ENCODE results near the gene LAMTOR4. TPM values are rescaled to one million over a fixed set of nuclear protein-coding genes. Genes with fewer than 3 reads are reported as not detected.

Gene LAMTOR4
- total RNA-seq, 1 donor from 2014 or later, result 151 TPM

- peak overlapping the region; percentile 64 for H3K4me3 Mint-ChIP-seq
- peaks cover 43% of the 10 kb centered on the region for H3K27me3 Mint-ChIP-seq
- TF ChIP-seq CTCF (IDR thresholded peaks at IDR 0.05), result no peak
- H3K9me3 Mint-ChIP-seq, result no peaks in the 10 kb centered on the region
- intact Hi-C loops (cut with micrococcal nuclease), result no loop called here
- ATAC-seq (ENCODE audit: low read depth), result no peak
- POLR2A ChIA-PET, result interaction anchor here (0.6 to 1.1 kb wide), 2 partner anchors 21 kb away, joined by 3 read pairs; partner anchors contain the start of gene LAMTOR4
- CTCF ChIA-PET, result no interaction called here
- no peak overlapping the region for H3K27ac Mint-ChIP-seq
- no peak for DNase-seq
- peaks cover 41% of the 10 kb centered on the region for H3K4me1 Mint-ChIP-seq
- H3K36me3 Mint-ChIP-seq (ENCODE audit: low read depth), result no peaks in the 10 kb centered on the region
Measured at GRCh38 chr7:100169147-100169850, 20.6 kb downstream of the LAMTOR4 start.

GRCh38 chr7:100170101-100170897 is 21.6 kb downstream of the LAMTOR4 start:
- Mint-ChIP-seq H3K4me1 (peaks cover 41% of the 10 kb centered on the region), H3K4me3 (peak overlapping the region; percentile 64), H3K9me3 (no peaks in the 10 kb centered on the region), H3K27me3 (peaks cover 43% of the 10 kb centered on the region), H3K36me3 (ENCODE audit: low read depth) (no peaks in the 10 kb centered on the region), H3K27ac (peak overlapping the region; percentile 53)
- CTCF ChIA-PET, result no interaction called here
- DNase-seq (no peak), ATAC-seq (ENCODE audit: low read depth) (no peak)
- TF ChIP-seq CTCF (IDR thresholded peaks at IDR 0.05), result no peak
- intact Hi-C loops (cut with micrococcal nuclease), result no loop called here
- POLR2A ChIA-PET, result interaction anchor here (0.6 to 1.6 kb wide), 2 partner anchors 16 to 22 kb away, joined by 3 to 5 read pairs; partner anchors contain the start of gene LAMTOR4

GRCh38 chr7:100171087-100171681 is 22.5 kb downstream of the LAMTOR4 start:
- Mint-ChIP-seq H3K4me3 (peak overlapping the region; percentile 28), H3K36me3 (ENCODE audit: low read depth) (no peaks in the 10 kb centered on the region), H3K9me3 (no peaks in the 10 kb centered on the region), H3K27me3 (peaks cover 41% of the 10 kb centered on the region), H3K4me1 (peaks cover 39% of the 10 kb centered on the region), H3K27ac (no peak overlapping the region)
- DNase-seq, result no peak
- CTCF ChIA-PET, result no interaction called here
- peak; percentile 54 for ATAC-seq (ENCODE audit: low read depth)
- no peak for TF ChIP-seq CTCF (IDR thresholded peaks at IDR 0.05)
- POLR2A ChIA-PET, result interaction anchor here (0.6 to 1.6 kb wide), 5 partner anchors 13 to 265 kb away, joined by 3 to 8 read pairs (median 3); partner anchors contain the start of genes LAMTOR4 and PPP1R35
- intact Hi-C loops (cut with micrococcal nuclease), result no loop called here

GRCh38 chr7:100171840-100172239 is 23.1 kb downstream of the LAMTOR4 start:
- Mint-ChIP-seq H3K27me3 (peaks cover 34% of the 10 kb centered on the region), H3K9me3 (no peaks in the 10 kb centered on the region), H3K36me3 (ENCODE audit: low read depth) (no peaks in the 10 kb centered on the region), H3K27ac (peak overlapping the region; percentile 39), H3K4me3 (peak overlapping the region; percentile 64), H3K4me1 (peaks cover 40% of the 10 kb centered on the region)
- TF ChIP-seq CTCF (IDR thresholded peaks at IDR 0.05), result no peak
- ChIA-PET CTCF (no interaction called here), POLR2A (interaction anchor here (0.6 to 1.6 kb wide), 4 partner anchors 17 to 1685 kb away, joined by 3 to 8 read pairs (median 4); partner anchors contain the start of gene LAMTOR4)
- intact Hi-C loops (cut with micrococcal nuclease), result no loop called here
- DNase-seq, result no peak
- no peak for ATAC-seq (ENCODE audit: low read depth)
